Measurements from ENCODE around the gene SNRNP200.

The SNRNP200 gene

DNA sequence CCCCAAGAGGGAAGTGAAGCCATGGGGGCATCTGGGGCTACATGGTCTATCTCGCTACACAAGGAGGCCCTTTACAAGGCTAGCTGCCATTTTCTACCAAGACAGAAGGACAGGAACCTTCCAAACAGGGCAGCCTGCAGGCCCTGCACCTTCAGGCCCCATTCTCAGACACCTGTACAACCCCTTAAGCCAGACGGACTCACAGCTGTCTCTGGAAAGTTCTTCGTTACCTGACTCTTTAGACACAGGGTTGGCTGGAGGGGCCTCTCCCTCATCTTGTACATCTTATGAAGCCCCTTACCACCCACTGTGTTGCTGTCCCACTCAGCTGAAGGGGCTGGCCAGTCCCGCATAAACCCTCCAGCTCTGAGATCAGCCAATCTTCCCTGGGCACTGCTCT is 56.7 kb downstream of the SNRNP200 start:
- no peak for DNase-seq

- no peak for DNase-seq
These were observed 57.5 kb downstream of the SNRNP200 start for GRCh38 chr2:96247896-96248295.

DNA sequence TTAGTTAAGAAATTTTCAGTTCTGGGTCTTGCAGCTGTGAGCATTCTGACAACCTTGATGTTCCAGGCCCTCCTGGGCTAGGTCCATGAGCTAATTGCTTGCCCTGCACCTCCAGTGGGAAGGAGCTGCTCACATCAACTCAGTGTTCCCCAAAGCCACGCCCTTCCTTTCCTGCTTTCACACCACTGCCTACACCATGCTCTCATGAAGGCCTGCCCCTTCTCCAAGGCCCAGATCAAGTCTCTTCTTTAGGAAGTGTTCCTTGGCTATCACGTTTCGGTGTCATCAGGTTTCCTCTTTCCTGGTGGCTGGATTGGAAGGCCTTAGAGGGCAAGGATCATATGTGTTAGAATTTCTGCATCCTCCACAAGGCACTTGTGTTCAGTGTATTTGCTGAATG is 58.3 kb downstream of the SNRNP200 start:
- DNase-seq = no peak

GRCh38 chr2:96245609-96246390 is 59.5 kb downstream of the SNRNP200 start:
- no peak for DNase-seq

- no peak for DNase-seq
These were observed 61.5 kb downstream of the SNRNP200 start for GRCh38 chr2:96243843-96244242.

- no peak for DNase-seq
These were observed 63.3 kb downstream of the SNRNP200 start for GRCh38 chr2:96241900-96242611.

GRCh38 chr2:96241227-96241626 is 64.1 kb downstream of the SNRNP200 start:
- DNase-seq = no peak

DNA sequence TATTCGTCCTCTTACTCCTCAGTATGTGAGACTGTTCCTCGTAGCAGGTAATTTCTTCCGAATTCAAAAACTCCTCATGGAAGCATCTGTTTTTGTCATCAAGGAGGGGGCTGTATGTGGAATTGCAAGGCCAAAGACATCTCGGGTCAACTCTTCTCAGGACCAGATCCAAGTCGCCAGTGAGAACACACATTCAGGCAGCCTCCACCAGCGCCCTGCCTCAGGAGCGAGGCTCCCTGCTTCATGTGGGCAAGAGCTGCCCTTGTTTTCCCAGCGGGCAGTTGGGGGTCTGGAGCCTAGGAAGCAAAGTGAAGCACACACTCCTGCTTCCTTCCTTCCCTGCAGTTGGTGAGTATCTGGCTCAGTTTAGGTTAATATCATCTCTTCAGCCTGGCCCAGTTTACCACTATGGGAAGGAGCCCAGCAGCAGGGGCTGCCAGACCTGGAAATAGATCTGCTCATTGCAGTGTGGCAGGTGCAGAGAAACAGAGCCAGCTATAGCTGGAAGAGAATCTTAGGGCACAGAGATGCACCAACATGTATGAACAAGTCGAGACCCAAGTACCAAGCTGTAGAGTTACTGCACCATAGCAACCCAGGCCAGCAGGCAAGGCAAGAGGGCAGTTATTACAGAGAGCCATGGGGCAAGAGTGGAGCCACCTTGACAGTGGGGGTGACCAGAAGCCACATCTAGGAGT is 64.9 kb downstream of the SNRNP200 start:
- peak; percentile 5 to 50 for DNase-seq

DNA sequence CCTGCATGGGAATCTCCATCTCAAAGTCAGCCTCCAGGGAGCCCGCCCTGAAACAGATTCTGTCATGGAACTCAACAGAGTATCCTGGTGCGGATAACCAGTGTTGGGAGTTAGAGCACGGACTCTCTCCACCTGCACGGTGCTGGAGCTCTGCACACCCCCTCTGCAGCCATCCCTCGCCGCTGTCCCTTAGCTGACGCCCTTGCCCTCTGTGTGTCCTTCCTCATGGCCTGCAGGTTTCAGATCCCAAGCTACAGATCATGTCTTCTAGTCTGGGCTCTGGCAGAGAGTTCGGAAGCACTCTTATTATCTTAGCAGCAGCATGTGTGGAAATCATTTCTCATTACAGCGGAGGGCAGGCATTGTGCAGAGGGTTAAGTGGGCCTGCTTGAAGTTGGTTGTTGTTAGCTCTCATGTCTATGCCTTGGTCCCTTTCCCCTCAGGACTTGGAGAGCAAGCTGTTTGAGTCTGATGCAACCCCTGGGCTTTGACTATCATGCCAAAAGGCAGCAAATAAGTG is 65.5 kb downstream of the SNRNP200 start:
- no peak for DNase-seq

- DNase-seq = no peak
These were observed 66.3 kb downstream of the SNRNP200 start for GRCh38 chr2:96239091-96239490.

GRCh38 chr2:96238266-96238665 is 67.1 kb downstream of the SNRNP200 start:
- no peak for DNase-seq

DNA sequence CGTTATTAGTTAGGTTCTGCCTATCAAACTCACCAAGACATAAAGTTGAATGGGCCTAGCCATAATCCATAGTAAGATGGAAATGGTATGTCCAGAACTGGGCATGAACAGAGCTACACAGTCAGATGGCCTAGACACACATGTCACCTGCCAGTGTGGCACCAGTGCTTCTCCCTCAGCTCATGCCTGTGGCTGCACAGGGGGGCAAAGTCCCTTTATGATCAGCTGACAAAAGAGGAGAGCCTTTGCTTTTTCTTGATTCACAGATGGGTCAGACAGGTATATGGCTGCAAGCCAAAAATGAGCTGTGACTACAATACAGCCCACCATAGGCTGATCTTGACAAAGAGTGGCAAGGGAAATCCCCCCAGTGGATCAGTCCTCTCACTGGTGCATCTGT is 68.5 kb downstream of the SNRNP200 start:
- no peak for DNase-seq

- no peak for DNase-seq
These were observed 71.4 kb downstream of the SNRNP200 start for GRCh38 chr2:96233880-96234316.

- DNase-seq = no peak
These were observed 71.9 kb downstream of the SNRNP200 start for GRCh38 chr2:96233436-96233835.

GRCh38 chr2:96231316-96231715 is 74.0 kb downstream of the SNRNP200 start:
- no peak for DNase-seq

- DNase-seq = no peak
These were observed 80.3 kb downstream of the SNRNP200 start for GRCh38 chr2:96225016-96225533.
